GM08714 (cell line): Measurements from ENCODE around the gene HES4.
A peak's percentile ranks its signal among the peaks of the same experiment; 100 is the strongest.

Experiments used
- H3K4me3 ChIP-seq: fragments of 200-500 bp; sonication (Bioruptor generic); 2 replicates; pipeline ENCODE4 v1.5.1; 2014; ENCODE audit warnings: mild to moderate bottlenecking, low read length, inconsistent platforms
- ZNF274 ChIP-seq: IDR thresholded peaks from 2 replicates; pipeline ENCODE4 v1.6.1; 2012; ENCODE audit warnings: mild to moderate bottlenecking, low read depth, low read length

Gene HES4

GRCh38 chr1:975365-975764, 24.5 kb downstream of the HES4 start:
- no peak overlapping the region for H3K4me3 ChIP-seq
- no peak for TF ChIP-seq ZNF274

GRCh38 chr1:974687-975328, 25.1 kb downstream of the HES4 start:
- no peak overlapping the region for H3K4me3 ChIP-seq
- TF ChIP-seq ZNF274, result no peak

- H3K4me3 ChIP-seq, result no peak overlapping the region
- TF ChIP-seq ZNF274, result no peak
Observed at GRCh38 chr1:974293-974640, 25.6 kb downstream of the HES4 start.

- no peak overlapping the region for H3K4me3 ChIP-seq
- TF ChIP-seq ZNF274, result no peak
Observed at GRCh38 chr1:973459-974292, 26.2 kb downstream of the HES4 start.

GRCh38 chr1:972726-973458, 27.0 kb downstream of the HES4 start:
- no peak for TF ChIP-seq ZNF274

GRCh38 chr1:971751-972506, 28.0 kb downstream of the HES4 start:
- no peak overlapping the region for H3K4me3 ChIP-seq
- TF ChIP-seq ZNF274, result no peak

More at GRCh38 chr1:972726-973458, 27.0 kb downstream of the HES4 start:
- H3K4me3 ChIP-seq, result no peak overlapping the region

GRCh38 chr1:970973-971730, 28.7 kb downstream of the HES4 start:
- H3K4me3 ChIP-seq, result no peak overlapping the region
- no peak for TF ChIP-seq ZNF274

- TF ChIP-seq ZNF274, result no peak
- H3K4me3 ChIP-seq, result no peak overlapping the region
Observed at GRCh38 chr1:970242-970972, 29.5 kb downstream of the HES4 start.

- H3K4me3 ChIP-seq, result no peak overlapping the region
- no peak for TF ChIP-seq ZNF274
Observed at GRCh38 chr1:969260-969855, 30.5 kb downstream of the HES4 start.

GRCh38 chr1:967466-968343, 32.2 kb downstream of the HES4 start:
- no peak overlapping the region for H3K4me3 ChIP-seq
- no peak for TF ChIP-seq ZNF274

- peak overlapping the region; percentile 46; the same call in 1 of the 2 replicates for H3K4me3 ChIP-seq
- TF ChIP-seq ZNF274, result no peak
Observed at GRCh38 chr1:966704-967300, 33.1 kb downstream of the HES4 start.
